Upper lobe of right lung (tissue), 1 donor: ENCODE results near the gene KIZ. TPM values are rescaled to one million over a fixed set of nuclear protein-coding genes. Genes with fewer than 3 reads are reported as not detected.

Experiments used
- ATAC-seq: fragments of 200-7000 bp; cut with Tn5 transposase; one replicate; pipeline ENCODE4 v1.9.1; 2020; ENCODE audit warnings: mild to moderate bottlenecking, moderate library complexity
- DNase-seq: peaks from one replicate; pipeline ENCODE4 v3.0.0-alpha.2; 2020
- H3K27ac ChIP-seq: fragments of 200-600 bp; one replicate; pipeline ENCODE4 v1.8.0; 2022
- H3K27me3 ChIP-seq: fragments of 200-600 bp; one replicate; pipeline ENCODE4 v1.8.0; 2022; ENCODE audit warnings: mild to moderate bottlenecking
- H3K36me3 ChIP-seq: fragments of 200-600 bp; one replicate; pipeline ENCODE4 v1.8.0; 2022
- H3K4me1 ChIP-seq: fragments of 200-600 bp; one replicate; pipeline ENCODE4 v1.8.0; 2022
- H3K4me3 ChIP-seq: fragments of 200-600 bp; one replicate; pipeline ENCODE4 v1.8.0; 2022; ENCODE audit warnings: mild to moderate bottlenecking
- H3K9me3 ChIP-seq: fragments of 200-600 bp; one replicate; pipeline ENCODE4 v1.8.0; 2022
- CTCF ChIP-seq: fragments of 200-600 bp; IDR thresholded peaks from one replicate; pipeline ENCODE4 v1.8.0; 2022; ENCODE audit warnings: antibody characterized with exemption
- intact Hi-C: fragments of 100-400 bp; cut with DNase I; formaldehyde crosslinking; loops from one replicate; pipeline ENCODE4 v1.11.0; 2022
- total RNA-seq: library from RNA; stranded (reverse); fragmentation: NEBNext Ultra II Directional; extraction: Animal tissue kit (Norgen Biotek cat#: 25700); gene quantifications from one replicate; pipeline ENCODE4 v1.2.1, GENCODE V29; 2021
- donor health status: DM: no; HTN: yes; CAD: no; lungs with severe emphysema.

Gene KIZ
- total RNA-seq, 1 donor from 2014 or later = 16.2 TPM

- DNase-seq (no peak), ATAC-seq (no peak)
- intact Hi-C loops = no loop called here
- H3K36me3 ChIP-seq = no peaks in the 10 kb centered on the region
- no peak for TF ChIP-seq CTCF
- no peaks in the 10 kb centered on the region for H3K9me3 ChIP-seq
- peaks cover 7% of the 10 kb centered on the region for H3K27me3 ChIP-seq
- H3K4me1 ChIP-seq = no peaks in the 10 kb centered on the region
- H3K27ac ChIP-seq = no peak overlapping the region
- H3K4me3 ChIP-seq = no peak overlapping the region
Observed at GRCh38 chr20:21294755-21295154, 168.9 kb downstream of the KIZ start.

Other genes starting within 250 kb of the KIZ start
- gene LINC00237, start 19.7 kb upstream of the KIZ start, total RNA-seq = not detected
- 54.9 TPM for gene XRN2, start 177.2 kb downstream of the KIZ start, total RNA-seq